ENCODE measurements around the gene GPX4. TPM values are rescaled to one million over a fixed set of nuclear protein-coding genes. Genes with fewer than 3 reads are reported as not detected.

The GPX4 gene
- total RNA-seq, 1 experiment from 2014 or later = 355 TPM

DNA sequence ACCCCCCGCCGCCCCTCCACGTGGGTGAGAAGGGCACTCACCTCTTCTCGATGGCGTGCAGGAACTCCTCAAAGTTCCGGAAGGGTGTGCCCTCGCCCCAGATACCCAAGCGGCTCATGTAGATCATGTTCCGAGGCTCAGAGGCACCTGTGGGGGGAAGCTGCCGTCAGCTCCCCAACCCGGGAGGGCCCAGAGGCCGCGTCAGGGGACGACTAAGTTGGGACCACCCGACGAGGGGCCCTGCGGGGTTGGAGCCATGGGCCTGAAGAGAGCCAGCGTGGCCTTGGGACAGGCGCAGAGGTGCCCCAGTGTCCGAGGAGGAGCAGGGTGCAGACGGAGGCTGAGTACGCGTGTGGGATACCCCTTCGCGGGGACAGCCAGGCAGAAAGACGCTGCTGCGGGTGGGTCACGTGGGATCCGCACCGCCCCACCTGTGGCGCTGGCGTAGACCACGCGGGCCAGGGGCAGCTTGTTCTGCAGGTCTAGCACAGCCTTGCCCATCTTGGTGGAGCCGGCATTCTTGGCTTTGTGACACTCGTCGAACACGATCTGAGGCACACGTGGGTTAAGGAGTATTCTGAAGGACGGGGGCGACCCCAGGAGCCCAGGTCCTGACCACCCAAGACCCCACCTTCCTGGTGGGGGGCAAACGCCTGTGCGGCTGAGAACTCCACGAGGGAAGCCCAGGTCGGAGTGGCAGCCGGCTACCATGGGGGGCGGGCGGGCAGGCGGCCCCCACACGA, 15.9 kb downstream of the GPX4 start:
- no peak overlapping the region for H4K91ac ChIP-seq (ENCODE audit: insufficient read length, low read depth, low read length)
- H4K20me1 ChIP-seq (ENCODE audit: control insufficient read depth, insufficient read depth, insufficient read length) = no peaks in the 10 kb centered on the region
- H3K18ac ChIP-seq (ENCODE audit: insufficient read length, low read depth, low read length) = no peak overlapping the region
- TF ChIP-seq, protein P1, sequence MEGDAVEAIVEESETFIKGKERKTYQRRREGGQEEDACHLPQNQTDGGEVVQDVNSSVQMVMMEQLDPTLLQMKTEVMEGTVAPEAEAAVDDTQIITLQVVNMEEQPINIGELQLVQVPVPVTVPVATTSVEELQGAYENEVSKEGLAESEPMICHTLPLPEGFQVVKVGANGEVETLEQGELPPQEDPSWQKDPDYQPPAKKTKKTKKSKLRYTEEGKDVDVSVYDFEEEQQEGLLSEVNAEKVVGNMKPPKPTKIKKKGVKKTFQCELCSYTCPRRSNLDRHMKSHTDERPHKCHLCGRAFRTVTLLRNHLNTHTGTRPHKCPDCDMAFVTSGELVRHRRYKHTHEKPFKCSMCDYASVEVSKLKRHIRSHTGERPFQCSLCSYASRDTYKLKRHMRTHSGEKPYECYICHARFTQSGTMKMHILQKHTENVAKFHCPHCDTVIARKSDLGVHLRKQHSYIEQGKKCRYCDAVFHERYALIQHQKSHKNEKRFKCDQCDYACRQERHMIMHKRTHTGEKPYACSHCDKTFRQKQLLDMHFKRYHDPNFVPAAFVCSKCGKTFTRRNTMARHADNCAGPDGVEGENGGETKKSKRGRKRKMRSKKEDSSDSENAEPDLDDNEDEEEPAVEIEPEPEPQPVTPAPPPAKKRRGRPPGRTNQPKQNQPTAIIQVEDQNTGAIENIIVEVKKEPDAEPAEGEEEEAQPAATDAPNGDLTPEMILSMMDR (conservative IDR thresholded peaks at IDR 0.05) = no peak
- DNase-seq = no peak
- H4K8ac ChIP-seq (replicated peaks; ENCODE audit: insufficient read length, low read depth, low read length) = no peak overlapping the region
- H3K56ac ChIP-seq (ENCODE audit: insufficient read length, low read depth, low read length) = no peak overlapping the region
- no peak overlapping the region for H3K4me3 Mint-ChIP-seq
- no peak overlapping the region for H2AFZ ChIP-seq (ENCODE audit: low read length)
- H3K4me2 ChIP-seq (ENCODE audit: insufficient read depth, insufficient read length, low read length) = no peak overlapping the region
- H2BK12ac ChIP-seq (ENCODE audit: insufficient read length, low read depth, low read length) = no peak overlapping the region
- no peak overlapping the region for H3K27ac ChIP-seq (ENCODE audit: insufficient read length, low read depth, low read length)
- H3K23me2 ChIP-seq (ENCODE audit: insufficient read length, low read depth, low read length, poor library complexity, severe bottlenecking) = no peaks in the 10 kb centered on the region
- no peaks in the 10 kb centered on the region for H3K79me2 ChIP-seq (ENCODE audit: insufficient read depth, low read length)
- H3T11ph ChIP-seq (ENCODE audit: low read length) = no peak overlapping the region
- H3K27me3 Mint-ChIP-seq (ENCODE audit: low read depth) = no peaks in the 10 kb centered on the region
- no peaks in the 10 kb centered on the region for H3K4me1 ChIP-seq (ENCODE audit: insufficient read depth, low read length)
- H2BK20ac ChIP-seq (ENCODE audit: low read depth, low read length, poor library complexity, severe bottlenecking) = no peak overlapping the region
- H3K36me3 Mint-ChIP-seq (ENCODE audit: insufficient read depth in 1 of 3, low read depth in 3 of 3) = peaks cover 14 to 42% (median 24%) of the 10 kb centered on the region in 3 experiments; a peak in 6 of 7 replicates
- no peak overlapping the region for H3K4ac ChIP-seq (ENCODE audit: low read depth, low read length)
- no peak overlapping the region for H3K23ac ChIP-seq (ENCODE audit: insufficient read length, low read depth, low read length)
- no peak overlapping the region for H3K9ac ChIP-seq (ENCODE audit: extremely low read depth, insufficient read length, low read length)
- H2BK120ac ChIP-seq (ENCODE audit: low read depth, low read length, poor library complexity, severe bottlenecking) = no peak overlapping the region
- H3K9me3 ChIP-seq (ENCODE audit: control insufficient read depth, low read depth, low read length) = no peaks in the 10 kb centered on the region
- H3K79me1 ChIP-seq (ENCODE audit: insufficient read depth, low read depth, low read length, poor library complexity, severe bottlenecking) = no peaks in the 10 kb centered on the region
- H4K5ac ChIP-seq (ENCODE audit: insufficient read length, low read depth, low read length) = no peak overlapping the region
- no peaks in the 10 kb centered on the region; a peak in 1 of 5 replicates for H3K9me3 Mint-ChIP-seq
- WGBS (ENCODE audit: extremely low coverage, insufficient read length, low lambda C conversion rate) = no CpG with 5 or more reads among the region's 50 CpGs
- H2BK5ac ChIP-seq (ENCODE audit: insufficient read length, low read length) = no peak overlapping the region
- no peak overlapping the region for H3K27ac Mint-ChIP-seq
- H3K27me3 ChIP-seq (ENCODE audit: insufficient read depth, low read length) = no peaks in the 10 kb centered on the region
- no peak overlapping the region for H3K14ac ChIP-seq (ENCODE audit: insufficient read depth, low read length)
- H2AK5ac ChIP-seq (ENCODE audit: insufficient read length, low read length) = no peak overlapping the region
- H2BK15ac ChIP-seq (ENCODE audit: low read depth, low read length) = no peak overlapping the region
- peaks cover 2 to 7% of the 10 kb centered on the region in 2 experiments; a peak in 3 of 4 replicates for H3K4me1 Mint-ChIP-seq
